OCI-LY3 (cell line): ENCODE results near the gene TTC28.

Experiments used
- H2AFZ ChIP-seq: fragments of 200-600, 300-600 bp; shearing (Covaris generic); 2 replicates; pipeline ENCODE4 v1.6.0; 2014; ENCODE audit warnings: antibody characterized with exemption, low read depth, low read length
- H3K27ac ChIP-seq: fragments of 200-600, 300-600 bp; sonication (generic); 2 replicates; pipeline ENCODE4 v1.5.1; 2014; ENCODE audit warnings: mild to moderate bottlenecking, low read length, moderate library complexity, mixed read lengths
- H3K27me3 ChIP-seq: fragments of 200-600, 300-600 bp; sonication (generic); 2 replicates; pipeline ENCODE4 v1.6.1; 2014; ENCODE audit warnings: low read depth, low read length, mixed read lengths
- H3K36me3 ChIP-seq: fragments of 200-600, 300-600 bp; sonication (generic); replicated peaks from 2 replicates; pipeline ENCODE3; 2014; ENCODE audit warnings: low read depth, low read length, mixed read lengths
- H3K4me1 ChIP-seq: fragments of 300-600, 200-600 bp; sonication (generic); 2 replicates; pipeline ENCODE4 v1.6.1; 2014; ENCODE audit warnings: low read length, mixed read lengths
- H3K4me2 ChIP-seq: fragments of 200-600, 300-600 bp; sonication (generic); 2 replicates; pipeline ENCODE4 v1.6.1; 2014; ENCODE audit warnings: low read length, mixed read lengths
- H3K4me3 ChIP-seq: fragments of 300-600, 200-600 bp; sonication (generic); 2 replicates; pipeline ENCODE4 v1.5.1; 2014; ENCODE audit warnings: antibody characterized with exemption, mild to moderate bottlenecking, low read length, moderate library complexity
- H3K79me2 ChIP-seq: fragments of 300-600, 200-600 bp; shearing (Covaris generic); 2 replicates; pipeline ENCODE4 v1.6.1; 2014; ENCODE audit warnings: mild to moderate bottlenecking, low read length, mixed read lengths
- H3K9ac ChIP-seq: fragments of 300-600, 200-600 bp; shearing (Covaris generic); 2 replicates; pipeline ENCODE4 v1.6.0; 2014; ENCODE audit warnings: mild to moderate bottlenecking, low read length, moderate library complexity
- H3K9me3 ChIP-seq: fragments of 200-600, 300-600 bp; shearing (Covaris generic); 2 replicates; pipeline ENCODE4 v1.6.1; 2014; ENCODE audit warnings: low read length, mixed read lengths; ENCODE audit not compliant: insufficient read depth
- H4K20me1 ChIP-seq: fragments of 200-600, 300-600 bp; sonication (generic); 2 replicates; pipeline ENCODE4 v1.6.1; 2016; ENCODE audit warnings: low read length, mixed read lengths; ENCODE audit not compliant: insufficient read depth
- EZH2phosphoT487 ChIP-seq: fragments of 200-600 bp; shearing (Covaris generic); IDR thresholded peaks from 2 replicates; pipeline ENCODE4 v1.6.1; 2018; ENCODE audit warnings: antibody characterized with exemption, mixed run types, low read depth
- TF ChIP-seq, protein P1 (sequence below): fragments of 200-600, 300-600 bp; sonication (generic); IDR thresholded peaks from 2 replicates; pipeline ENCODE4 v1.5.1; 2014; ENCODE audit warnings: antibody characterized with exemption, low read length, low read depth

TTC28 gene

DNA sequence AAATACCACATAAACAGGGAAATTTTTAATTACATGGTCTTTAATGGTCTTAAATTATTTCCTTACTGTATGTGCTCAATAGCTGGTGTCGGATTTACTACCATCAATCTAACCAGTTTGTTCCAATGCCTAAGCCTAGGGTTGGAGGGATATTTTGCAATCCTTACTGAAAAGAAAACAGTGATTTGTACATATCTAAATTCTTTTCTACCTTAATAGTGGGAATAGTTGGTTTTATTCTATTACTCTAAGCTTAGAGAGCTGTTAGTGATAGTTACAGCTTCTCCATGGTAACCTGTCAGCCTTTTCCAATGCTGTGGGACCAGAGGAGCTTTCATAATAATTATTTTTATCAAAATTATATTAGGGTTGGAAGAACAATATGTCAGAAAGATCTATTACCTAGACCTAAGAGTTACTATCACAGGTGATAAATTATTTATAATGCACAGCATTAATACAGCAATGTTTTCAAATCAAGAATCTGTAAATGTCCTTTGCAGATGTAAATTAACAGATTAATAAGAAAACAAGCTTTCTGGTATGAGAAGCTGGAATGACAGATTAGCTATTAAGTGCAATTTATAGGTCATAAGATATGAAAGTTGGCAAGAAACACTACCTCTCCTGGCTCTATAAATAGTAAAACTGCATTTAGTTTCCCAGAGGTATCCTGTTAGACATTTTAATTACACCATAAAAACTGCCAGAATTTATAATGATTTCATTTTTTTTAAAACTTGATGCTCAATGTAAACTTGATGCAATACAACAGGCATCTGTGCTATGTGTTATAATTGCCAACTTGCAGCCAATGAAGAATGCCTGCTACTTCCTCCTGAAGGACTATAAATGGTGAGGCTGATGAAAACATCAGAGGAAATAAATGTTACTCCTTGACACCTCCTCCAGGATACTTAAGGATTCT lies 498.6 kb downstream of the TTC28 start:
- Histone ChIP-seq H4K20me1 (no peaks in the 10 kb centered on the region), H3K27ac (no peak overlapping the region), H3K4me1 (no peaks in the 10 kb centered on the region), H3K4me2 (no peak overlapping the region), H2AFZ (no peak overlapping the region), H3K9ac (no peak overlapping the region), H3K4me3 (no peak overlapping the region), H3K9me3 (no peaks in the 10 kb centered on the region), H3K79me2 (no peaks in the 10 kb centered on the region), H3K27me3 (no peaks in the 10 kb centered on the region), H3K36me3 (no peaks in the 10 kb centered on the region)
- TF ChIP-seq, protein P1, sequence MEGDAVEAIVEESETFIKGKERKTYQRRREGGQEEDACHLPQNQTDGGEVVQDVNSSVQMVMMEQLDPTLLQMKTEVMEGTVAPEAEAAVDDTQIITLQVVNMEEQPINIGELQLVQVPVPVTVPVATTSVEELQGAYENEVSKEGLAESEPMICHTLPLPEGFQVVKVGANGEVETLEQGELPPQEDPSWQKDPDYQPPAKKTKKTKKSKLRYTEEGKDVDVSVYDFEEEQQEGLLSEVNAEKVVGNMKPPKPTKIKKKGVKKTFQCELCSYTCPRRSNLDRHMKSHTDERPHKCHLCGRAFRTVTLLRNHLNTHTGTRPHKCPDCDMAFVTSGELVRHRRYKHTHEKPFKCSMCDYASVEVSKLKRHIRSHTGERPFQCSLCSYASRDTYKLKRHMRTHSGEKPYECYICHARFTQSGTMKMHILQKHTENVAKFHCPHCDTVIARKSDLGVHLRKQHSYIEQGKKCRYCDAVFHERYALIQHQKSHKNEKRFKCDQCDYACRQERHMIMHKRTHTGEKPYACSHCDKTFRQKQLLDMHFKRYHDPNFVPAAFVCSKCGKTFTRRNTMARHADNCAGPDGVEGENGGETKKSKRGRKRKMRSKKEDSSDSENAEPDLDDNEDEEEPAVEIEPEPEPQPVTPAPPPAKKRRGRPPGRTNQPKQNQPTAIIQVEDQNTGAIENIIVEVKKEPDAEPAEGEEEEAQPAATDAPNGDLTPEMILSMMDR = no peak
- no peak for TF ChIP-seq EZH2phosphoT487

- no peak overlapping the region for H3K27ac ChIP-seq
- no peaks in the 10 kb centered on the region for H3K79me2 ChIP-seq
- H3K4me1 ChIP-seq = no peaks in the 10 kb centered on the region
- no peak overlapping the region for H3K4me2 ChIP-seq
- H3K36me3 ChIP-seq = no peaks in the 10 kb centered on the region
- no peaks in the 10 kb centered on the region for H3K9me3 ChIP-seq
- no peak for TF ChIP-seq EZH2phosphoT487
- TF ChIP-seq, protein P1 = no peak
- no peak overlapping the region for H2AFZ ChIP-seq
- H3K27me3 ChIP-seq = no peaks in the 10 kb centered on the region
- H4K20me1 ChIP-seq = no peaks in the 10 kb centered on the region
- no peak overlapping the region for H3K4me3 ChIP-seq
- H3K9ac ChIP-seq = no peak overlapping the region
These were observed 500.2 kb downstream of the TTC28 start for GRCh38 chr22:28179392-28179791.

GRCh38 chr22:28175730-28176492 lies 503.7 kb downstream of the TTC28 start:
- H3K9ac ChIP-seq = no peak overlapping the region
- H3K4me2 ChIP-seq = no peak overlapping the region
- no peak overlapping the region for H3K4me3 ChIP-seq
- no peak overlapping the region for H2AFZ ChIP-seq
- H3K9me3 ChIP-seq = no peaks in the 10 kb centered on the region
- H3K4me1 ChIP-seq = 0 out of 2 replicates have a peak, but pooled peaks cover 5% of the 10 kb centered on the region
- no peaks in the 10 kb centered on the region for H3K36me3 ChIP-seq
- no peaks in the 10 kb centered on the region for H3K79me2 ChIP-seq
- no peak overlapping the region for H3K27ac ChIP-seq
- TF ChIP-seq, protein P1 = no peak
- no peak for TF ChIP-seq EZH2phosphoT487
- H3K27me3 ChIP-seq = no peaks in the 10 kb centered on the region
- no peaks in the 10 kb centered on the region for H4K20me1 ChIP-seq

- Histone ChIP-seq H3K9me3 (no peaks in the 10 kb centered on the region), H3K79me2 (no peaks in the 10 kb centered on the region), H3K27me3 (no peaks in the 10 kb centered on the region), H3K4me2 (no peak overlapping the region), H3K36me3 (no peaks in the 10 kb centered on the region), H3K4me1 (0 out of 2 replicates have a peak, but pooled peaks cover 5% of the 10 kb centered on the region), H3K9ac (no peak overlapping the region), H4K20me1 (no peaks in the 10 kb centered on the region), H3K4me3 (no peak overlapping the region), H2AFZ (no peak overlapping the region), H3K27ac (no peak overlapping the region)
- TF ChIP-seq, protein P1 = no peak
- no peak for TF ChIP-seq EZH2phosphoT487
These were observed 505.1 kb downstream of the TTC28 start for GRCh38 chr22:28174509-28174908.
